ENCODE results near the gene SLC19A2. TPM values are rescaled to one million over a fixed set of nuclear protein-coding genes. Genes with fewer than 3 reads are reported as not detected.

SLC19A2 gene
- total and polyA plus RNA-seq, 2 of the 13 experiments (the other 11 are each of a cell fraction or from before 2014, with no cell fraction given): 30.4 to 56.0 TPM

DNA sequence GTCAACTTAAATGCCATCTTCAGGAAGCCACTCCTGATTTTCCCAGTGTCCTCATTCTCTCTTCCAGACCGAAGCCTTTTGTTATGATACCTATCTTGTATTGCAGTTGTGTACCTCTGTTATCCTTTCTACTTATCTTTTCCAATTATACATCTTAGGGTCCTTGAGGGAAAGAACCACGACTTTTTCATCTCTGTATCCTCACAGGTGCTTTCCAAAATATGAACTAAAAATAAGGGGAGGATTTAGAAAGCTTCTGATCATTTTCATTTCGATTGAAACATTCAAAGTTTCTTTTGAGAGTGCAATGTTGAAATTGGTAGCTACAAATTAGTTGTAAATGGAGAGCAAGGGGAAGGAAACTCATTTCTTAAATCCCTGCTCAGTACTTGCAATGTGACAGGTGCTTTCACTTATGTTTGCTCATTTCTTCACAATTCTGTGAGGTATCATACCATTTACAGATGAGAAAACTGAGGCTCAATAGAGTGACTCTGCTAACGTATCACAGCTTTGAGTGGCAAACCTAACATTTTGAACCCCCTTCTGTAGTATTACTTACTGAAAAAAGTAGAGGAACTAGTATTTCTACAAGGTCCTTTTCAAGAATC lies 24.2 kb downstream of the SLC19A2 start:
- no peaks in the 10 kb centered on the region for H3K79me2 ChIP-seq (ENCODE audit: insufficient read depth, low read length)
- no peak overlapping the region for H3K27ac ChIP-seq (ENCODE audit: extremely low read length, insufficient read depth, low read length)
- intact Hi-C loops (cut with micrococcal nuclease; ENCODE audit: unreplicated experiment): no loop called here
- 0 out of 2 replicates have a peak, but pooled peaks cover 4% of the 10 kb centered on the region for H4K20me1 ChIP-seq (ENCODE audit: insufficient read depth, low read length)
- no peak overlapping the region for H3K9ac ChIP-seq (ENCODE audit: insufficient read depth, low read depth, low read length)
- in situ Hi-C loops (cut with HindIII; ENCODE audit: extremely low pct_ligation_motif_present, low pct_unique_long_range_greater_than_20kb): no loop called here
- H2AFZ ChIP-seq (ENCODE audit: low read length): no peak overlapping the region
- no peaks in the 10 kb centered on the region; a peak in 1 of 5 replicates for H3K27me3 ChIP-seq (ENCODE audit: control insufficient read depth in 1 of 2, insufficient read depth in 2 of 2, low read length in 2 of 2)
- WGBS (ENCODE audit: low lambda C conversion rate): 66% methylated on average over 4 of the region's 4 CpGs
- BruUV-seq (replicated peaks): no TSS peak
- no peak overlapping the region for H3K4me3 ChIP-seq (replicated peaks in 1 of 3; ENCODE audit: insufficient read depth in 1 of 3, low read depth in 2 of 3, low read length in 3 of 3)
- FAIRE-seq (no peak), ATAC-seq (no peak), DNase-seq (ENCODE audit: low spot score) (no peak)
- POLR2A ChIA-PET: no interaction called here
- peaks cover 8% of the 10 kb centered on the region; the same call in 1 of the 2 replicates for H3K4me1 ChIP-seq (ENCODE audit: insufficient read depth, low read length)
- H3K9me3 ChIP-seq (ENCODE audit: low read length): peaks cover 11% of the 10 kb centered on the region
- TF ChIP-seq TBL1XR1 (IDR thresholded peaks at IDR 0.05; ENCODE audit: borderline replicate concordance, low read length, partially characterized antibody) (no peak), ZNF629 (CRISPR knock-in tag; conservative IDR thresholded peaks at IDR 0.05) (0 out of 2 replicates have a peak, but pooled peaks have one; percentile 19)
- H3K4me2 ChIP-seq (ENCODE audit: low read depth, low read length): no peak overlapping the region; the same call in 1 of the 2 replicates
- peaks cover 4 to 11% of the 10 kb centered on the region in 2 experiments; a peak in 4 of 5 replicates for H3K36me3 ChIP-seq (replicated peaks in 1 of 2; ENCODE audit: control insufficient read depth in 1 of 2, insufficient read depth in 2 of 2, low read length in 2 of 2)
- CTCF ChIA-PET (ENCODE audit: low intra/inter-chr PET ratio, low total read pairs): no interaction called here

DNA sequence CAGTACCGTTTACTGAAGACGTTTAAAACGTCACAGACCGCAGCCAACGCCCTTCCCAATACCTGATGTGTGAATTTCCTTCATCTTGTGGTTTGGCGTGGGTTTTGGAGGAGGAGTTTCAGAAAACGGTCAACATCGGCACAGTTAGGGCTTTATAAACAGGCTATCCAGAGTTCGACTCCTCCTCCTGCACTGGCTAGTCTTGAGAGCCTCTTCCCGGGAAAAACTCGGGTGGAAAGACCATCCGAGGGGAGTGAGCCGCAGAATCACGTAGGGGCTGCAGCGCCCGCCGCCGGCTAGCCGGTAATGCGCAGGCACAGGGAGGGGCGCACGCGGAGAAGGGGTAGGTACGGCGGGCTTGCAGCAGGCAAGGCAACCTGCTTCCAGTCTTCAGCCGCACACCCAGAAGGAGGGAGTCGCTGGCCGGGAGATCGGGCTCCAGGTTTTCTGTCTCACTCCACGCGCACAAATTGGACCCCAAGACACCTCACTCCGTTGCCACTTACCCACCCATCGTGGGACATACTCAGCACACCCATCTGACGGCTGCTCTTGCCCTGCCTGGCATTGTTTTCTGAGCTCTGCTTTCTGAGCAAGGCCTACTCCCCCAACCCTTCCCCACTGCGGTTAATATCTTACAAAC lies 25.4 kb downstream of the SLC19A2 start:
- H2AFZ ChIP-seq (ENCODE audit: low read length): peak overlapping the region; percentile 79
- no peaks in the 10 kb centered on the region for H3K79me2 ChIP-seq (ENCODE audit: insufficient read depth, low read length)
- DNase-seq (ENCODE audit: low spot score): no peak
- no peak for FAIRE-seq
- peaks cover 8% of the 10 kb centered on the region; the same call in 1 of the 2 replicates for H3K4me1 ChIP-seq (ENCODE audit: insufficient read depth, low read length)
- no peaks in the 10 kb centered on the region for H4K20me1 ChIP-seq (ENCODE audit: insufficient read depth, low read length)
- POLR2A ChIA-PET: no interaction called here
- BruUV-seq (replicated peaks): no TSS peak
- WGBS (ENCODE audit: low lambda C conversion rate): 4% methylated on average over 15 of the region's 35 CpGs
- intact Hi-C loops (cut with micrococcal nuclease; ENCODE audit: unreplicated experiment) (no loop called here), in situ Hi-C loops (cut with HindIII; ENCODE audit: extremely low pct_ligation_motif_present, low pct_unique_long_range_greater_than_20kb) (no loop called here)
- peak overlapping the region; percentile 98 for H3K4me2 ChIP-seq (ENCODE audit: low read depth, low read length)
- H3K9ac ChIP-seq (ENCODE audit: insufficient read depth, low read depth, low read length): peak overlapping the region; percentile 48
- H3K4me3 ChIP-seq (replicated peaks in 1 of 3; ENCODE audit: insufficient read depth in 1 of 3, low read depth in 2 of 3, low read length in 3 of 3): peak overlapping the region; percentile 54 to 68 (median 54)
- peaks cover 12% of the 10 kb centered on the region for H3K9me3 ChIP-seq (ENCODE audit: low read length)
- peak; percentile 91 for ATAC-seq
- no peaks in the 10 kb centered on the region; a peak in 1 of 5 replicates for H3K27me3 ChIP-seq (ENCODE audit: control insufficient read depth in 1 of 2, insufficient read depth in 2 of 2, low read length in 2 of 2)
- peaks cover 0 to 2% of the 10 kb centered on the region in 2 experiments; a peak in 2 of 5 replicates for H3K36me3 ChIP-seq (replicated peaks in 1 of 2; ENCODE audit: control insufficient read depth in 1 of 2, insufficient read depth in 2 of 2, low read length in 2 of 2)
- CTCF ChIA-PET (ENCODE audit: low intra/inter-chr PET ratio, low total read pairs): no interaction called here
- no peak overlapping the region for H3K27ac ChIP-seq (ENCODE audit: extremely low read length, insufficient read depth, low read length)
- TF ChIP-seq JUNB (CRISPR knock-in tag; IDR thresholded peaks at IDR 0.05; ENCODE audit: borderline replicate concordance) (no peak), ZSCAN12 (CRISPR knock-in tag; IDR thresholded peaks at IDR 0.05) (0 out of 2 replicates have a peak, but pooled peaks have one; percentile 19), CBX5 (CRISPR knock-in tag; IDR thresholded peaks at IDR 0.05; ENCODE audit: borderline replicate concordance) (no peak)
- TF ChIP-seq, protein P1, sequence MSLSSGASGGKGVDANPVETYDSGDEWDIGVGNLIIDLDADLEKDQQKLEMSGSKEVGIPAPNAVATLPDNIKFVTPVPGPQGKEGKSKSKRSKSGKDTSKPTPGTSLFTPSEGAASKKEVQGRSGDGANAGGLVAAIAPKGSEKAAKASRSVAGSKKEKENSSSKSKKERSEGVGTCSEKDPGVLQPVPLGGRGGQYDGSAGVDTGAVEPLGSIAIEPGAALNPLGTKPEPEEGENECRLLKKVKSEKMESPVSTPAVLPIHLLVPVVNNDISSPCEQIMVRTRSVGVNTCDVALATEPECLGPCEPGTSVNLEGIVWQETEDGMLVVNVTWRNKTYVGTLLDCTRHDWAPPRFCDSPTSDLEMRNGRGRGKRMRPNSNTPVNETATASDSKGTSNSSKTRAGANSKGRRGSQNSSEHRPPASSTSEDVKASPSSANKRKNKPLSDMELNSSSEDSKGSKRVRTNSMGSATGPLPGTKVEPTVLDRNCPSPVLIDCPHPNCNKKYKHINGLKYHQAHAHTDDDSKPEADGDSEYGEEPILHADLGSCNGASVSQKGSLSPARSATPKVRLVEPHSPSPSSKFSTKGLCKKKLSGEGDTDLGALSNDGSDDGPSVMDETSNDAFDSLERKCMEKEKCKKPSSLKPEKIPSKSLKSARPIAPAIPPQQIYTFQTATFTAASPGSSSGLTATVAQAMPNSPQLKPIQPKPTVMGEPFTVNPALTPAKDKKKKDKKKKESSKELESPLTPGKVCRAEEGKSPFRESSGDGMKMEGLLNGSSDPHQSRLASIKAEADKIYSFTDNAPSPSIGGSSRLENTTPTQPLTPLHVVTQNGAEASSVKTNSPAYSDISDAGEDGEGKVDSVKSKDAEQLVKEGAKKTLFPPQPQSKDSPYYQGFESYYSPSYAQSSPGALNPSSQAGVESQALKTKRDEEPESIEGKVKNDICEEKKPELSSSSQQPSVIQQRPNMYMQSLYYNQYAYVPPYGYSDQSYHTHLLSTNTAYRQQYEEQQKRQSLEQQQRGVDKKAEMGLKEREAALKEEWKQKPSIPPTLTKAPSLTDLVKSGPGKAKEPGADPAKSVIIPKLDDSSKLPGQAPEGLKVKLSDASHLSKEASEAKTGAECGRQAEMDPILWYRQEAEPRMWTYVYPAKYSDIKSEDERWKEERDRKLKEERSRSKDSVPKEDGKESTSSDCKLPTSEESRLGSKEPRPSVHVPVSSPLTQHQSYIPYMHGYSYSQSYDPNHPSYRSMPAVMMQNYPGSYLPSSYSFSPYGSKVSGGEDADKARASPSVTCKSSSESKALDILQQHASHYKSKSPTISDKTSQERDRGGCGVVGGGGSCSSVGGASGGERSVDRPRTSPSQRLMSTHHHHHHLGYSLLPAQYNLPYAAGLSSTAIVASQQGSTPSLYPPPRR (CRISPR knock-in tag; IDR thresholded peaks at IDR 0.05; ENCODE audit: borderline replicate concordance): 0 out of 2 replicates have a peak, but pooled peaks have one; percentile 14
- TF ChIP-seq, protein P2, sequence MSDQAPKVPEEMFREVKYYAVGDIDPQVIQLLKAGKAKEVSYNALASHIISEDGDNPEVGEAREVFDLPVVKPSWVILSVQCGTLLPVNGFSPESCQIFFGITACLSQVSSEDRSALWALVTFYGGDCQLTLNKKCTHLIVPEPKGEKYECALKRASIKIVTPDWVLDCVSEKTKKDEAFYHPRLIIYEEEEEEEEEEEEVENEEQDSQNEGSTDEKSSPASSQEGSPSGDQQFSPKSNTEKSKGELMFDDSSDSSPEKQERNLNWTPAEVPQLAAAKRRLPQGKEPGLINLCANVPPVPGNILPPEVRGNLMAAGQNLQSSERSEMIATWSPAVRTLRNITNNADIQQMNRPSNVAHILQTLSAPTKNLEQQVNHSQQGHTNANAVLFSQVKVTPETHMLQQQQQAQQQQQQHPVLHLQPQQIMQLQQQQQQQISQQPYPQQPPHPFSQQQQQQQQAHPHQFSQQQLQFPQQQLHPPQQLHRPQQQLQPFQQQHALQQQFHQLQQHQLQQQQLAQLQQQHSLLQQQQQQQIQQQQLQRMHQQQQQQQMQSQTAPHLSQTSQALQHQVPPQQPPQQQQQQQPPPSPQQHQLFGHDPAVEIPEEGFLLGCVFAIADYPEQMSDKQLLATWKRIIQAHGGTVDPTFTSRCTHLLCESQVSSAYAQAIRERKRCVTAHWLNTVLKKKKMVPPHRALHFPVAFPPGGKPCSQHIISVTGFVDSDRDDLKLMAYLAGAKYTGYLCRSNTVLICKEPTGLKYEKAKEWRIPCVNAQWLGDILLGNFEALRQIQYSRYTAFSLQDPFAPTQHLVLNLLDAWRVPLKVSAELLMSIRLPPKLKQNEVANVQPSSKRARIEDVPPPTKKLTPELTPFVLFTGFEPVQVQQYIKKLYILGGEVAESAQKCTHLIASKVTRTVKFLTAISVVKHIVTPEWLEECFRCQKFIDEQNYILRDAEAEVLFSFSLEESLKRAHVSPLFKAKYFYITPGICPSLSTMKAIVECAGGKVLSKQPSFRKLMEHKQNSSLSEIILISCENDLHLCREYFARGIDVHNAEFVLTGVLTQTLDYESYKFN (CRISPR knock-in tag; conservative IDR thresholded peaks at IDR 0.05): no peak

Measured in HepG2 (cell line).